HEK293 (cell line): ENCODE measurements around the gene ZNF280B.
"Not testable (repeated sequence)": the region's sequence is repeated elsewhere in the genome, so short reads cannot be mapped to it uniquely, and the experiment has no call there.

ENCODE experiments used
- CTCF ChIA-PET: fragments of 350-600 bp; formaldehyde crosslinking; extraction: SDS; loops from one replicate; lab custom pipeline; 2021; ENCODE audit warnings: antibody characterized with exemption; lab: Yijun Ruan, JAX
- POLR2A ChIA-PET: fragments of 300-600 bp; formaldehyde crosslinking; extraction: SDS; loops from one replicate; lab custom pipeline; 2020; ENCODE audit warnings: antibody characterized with exemption, inconsistent platforms; lab: Yijun Ruan, JAX
- H3K27ac ChIP-seq: fragments of 200-500 bp; sonication (Bioruptor generic); 2 replicates; pipeline ENCODE4 v1.5.1; 2014; ENCODE audit warnings: low read depth, low read length, control low read depth, inconsistent platforms; ENCODE audit errors: extremely low read depth
- H3K36me3 ChIP-seq, 2 experiments: fragments of 200-500 bp in 1 of 2; sonication (Bioruptor generic) in 1 of 2; 1 replicate in 1 of 2; 2 replicates in 1 of 2; pipeline ENCODE4 v1.5.1; 2014 to 2017; ENCODE audit warnings: inconsistent platforms in 2 of 2, low read length in 2 of 2; ENCODE audit not compliant: control insufficient read depth in 2 of 2, insufficient read depth in 1 of 2
- H3K4me1 ChIP-seq: fragments of 200-500 bp; sonication (Bioruptor generic); 2 replicates; pipeline ENCODE4 v1.5.1; 2014; ENCODE audit warnings: mild to moderate bottlenecking, low read length, inconsistent platforms; ENCODE audit not compliant: control insufficient read depth, insufficient read depth
- H3K4me3 ChIP-seq: 2 replicates; pipeline ENCODE4 v1.5.1; 2011; ENCODE audit warnings: low read depth, mild to moderate bottlenecking, control low read depth, low read length, moderate library complexity
- H3K9me3 ChIP-seq: fragments of 200-500 bp; sonication (Bioruptor generic); 2 replicates; pipeline ENCODE4 v1.5.1; 2014; ENCODE audit warnings: low read depth, low read length, inconsistent platforms; ENCODE audit not compliant: control insufficient read depth, insufficient read depth
- ZBTB17 ChIP-seq: fragments of 450-650 bp; formaldehyde crosslinking; IDR thresholded peaks from 2 replicates; pipeline ENCODE4 v1.5.1; 2016; ENCODE audit warnings: missing biosample characterization, missing genetic modification characterization
- ZFP37 ChIP-seq: fragments of 450-650 bp; formaldehyde crosslinking; IDR thresholded peaks from 2 replicates; pipeline ENCODE4 v1.5.1; 2016; ENCODE audit warnings: missing biosample characterization, missing genetic modification characterization
- ZIC2 ChIP-seq: fragments of 450-650 bp; formaldehyde crosslinking; IDR thresholded peaks from 2 replicates; pipeline ENCODE4 v1.5.1; 2016; ENCODE audit warnings: missing biosample characterization, missing genetic modification characterization
- ZNF19 ChIP-seq: fragments of 450-650 bp; formaldehyde crosslinking; IDR thresholded peaks from 2 replicates; pipeline ENCODE4; 2016; ENCODE audit warnings: missing biosample characterization, missing genetic modification characterization, low read depth
- ZNF341 ChIP-seq: fragments of 450-650 bp; formaldehyde crosslinking; IDR thresholded peaks from 2 replicates; pipeline ENCODE4; 2016; ENCODE audit warnings: low read depth, missing biosample characterization, missing genetic modification characterization
- ZNF629 ChIP-seq: fragments of 450-650 bp; formaldehyde crosslinking; IDR thresholded peaks from 2 replicates; pipeline ENCODE4 v1.5.1; 2017; ENCODE audit warnings: missing biosample characterization, missing genetic modification characterization
- TF ChIP-seq, protein P1 (sequence below): fragments of 450-650 bp; formaldehyde crosslinking; IDR thresholded peaks from 2 replicates; pipeline ENCODE4 v1.5.1; 2016; ENCODE audit warnings: missing biosample characterization, missing genetic modification characterization
- TF ChIP-seq, protein P2 (sequence below): fragments of 450-650 bp; formaldehyde crosslinking; IDR thresholded peaks from 2 replicates; pipeline ENCODE4 v1.5.1; 2017; ENCODE audit warnings: missing biosample characterization, missing genetic modification characterization

The ZNF280B gene

DNA sequence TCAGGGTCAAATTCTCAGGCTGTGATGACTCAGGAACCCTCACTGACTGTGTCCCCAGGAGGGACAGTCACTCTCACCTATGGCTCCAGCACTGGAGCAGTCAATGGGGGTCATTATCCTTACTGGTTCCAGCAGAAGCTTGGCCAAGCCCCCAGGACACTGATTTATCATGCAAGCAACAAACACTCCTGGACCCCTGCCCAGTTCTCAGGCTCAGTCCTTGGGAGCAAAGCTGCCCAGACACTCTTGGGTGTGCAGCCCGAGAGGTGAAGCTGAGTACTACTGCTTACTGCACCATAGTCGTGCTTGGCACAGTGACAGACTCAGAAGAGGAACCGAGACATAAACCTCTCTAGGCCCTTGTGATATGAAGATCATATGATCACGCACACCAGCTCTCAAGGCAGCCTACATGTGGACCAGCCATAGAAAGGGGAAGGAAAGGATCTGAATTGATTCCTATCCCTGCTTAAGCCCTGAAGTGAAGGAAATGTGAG is 58.2 kb downstream of the ZNF280B start:
- H3K36me3 ChIP-seq: no peaks in the 10 kb centered on the region
- H3K4me1 ChIP-seq: no peaks in the 10 kb centered on the region
- no peak overlapping the region for H3K4me3 ChIP-seq
- H3K27ac ChIP-seq: no peak overlapping the region
- TF ChIP-seq ZNF19 (no peak), ZIC2 (tag by site-specific recombination) (peak; percentile 45; the same call in 1 of the 2 replicates), ZBTB17 (tag by site-specific recombination) (0 out of 2 replicates have a peak, but pooled peaks have one; percentile 25)
- ChIA-PET CTCF (interaction anchor here (0.6 to 8.3 kb wide), 9 partner anchors 13 to 367 kb away, joined by 3 to 64 read pairs (median 3); no protein-coding TSS in a partner anchor), POLR2A (no interaction called here)
- H3K9me3 ChIP-seq: no peaks in the 10 kb centered on the region

DNA sequence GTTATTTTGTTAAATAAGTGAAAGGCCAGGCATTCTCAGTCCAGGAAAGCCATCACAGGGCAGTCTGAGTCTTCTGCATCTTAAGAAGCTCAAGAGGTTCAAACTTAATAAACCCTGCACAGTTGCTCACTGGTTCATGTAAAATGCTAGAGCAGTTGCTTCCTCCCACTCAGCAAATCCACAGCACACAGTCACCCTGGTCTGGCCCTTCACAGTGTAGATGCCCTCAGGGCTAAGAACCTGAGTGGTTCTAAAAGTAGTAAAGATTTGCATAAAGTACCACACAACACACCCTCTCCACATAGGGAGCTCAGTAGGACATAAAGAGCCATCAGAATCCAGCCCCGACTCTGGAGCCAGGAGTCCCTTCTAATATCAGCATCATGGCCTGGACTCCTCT is 58.7 kb downstream of the ZNF280B start:
- TF ChIP-seq ZFP37 (tag by site-specific recombination): no peak
- no peaks in the 10 kb centered on the region for H3K36me3 ChIP-seq
- H3K27ac ChIP-seq: no peak overlapping the region
- H3K4me1 ChIP-seq: no peaks in the 10 kb centered on the region
- ChIA-PET CTCF (interaction anchor here (0.6 to 8.3 kb wide), 5 partner anchors 14 to 248 kb away, joined by 3 to 64 read pairs (median 4); no protein-coding TSS in a partner anchor), POLR2A (no interaction called here)
- no peak overlapping the region for H3K4me3 ChIP-seq
- H3K9me3 ChIP-seq: no peaks in the 10 kb centered on the region

DNA sequence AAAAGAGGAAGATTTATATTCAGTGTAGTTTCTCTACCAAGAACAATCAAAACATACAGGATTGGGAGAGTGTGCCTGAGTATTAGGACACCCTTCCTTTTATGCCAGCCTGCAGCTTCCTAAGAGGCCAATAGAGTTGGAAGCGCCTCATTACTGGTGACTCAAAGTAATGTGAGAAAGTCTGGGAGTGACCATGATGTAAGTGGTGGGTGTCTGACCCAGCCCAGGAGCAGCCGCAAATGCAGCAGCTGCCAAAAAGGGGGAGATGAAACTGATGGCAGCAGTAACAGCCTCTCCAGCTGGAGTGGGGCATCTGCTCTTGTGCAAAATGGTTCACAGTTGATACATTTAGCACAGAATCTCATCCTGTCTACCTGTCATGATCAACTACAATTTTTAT is 62.0 kb downstream of the ZNF280B start:
- no peak overlapping the region for H3K4me3 ChIP-seq
- no peaks in the 10 kb centered on the region for H3K4me1 ChIP-seq
- TF ChIP-seq, protein P1, sequence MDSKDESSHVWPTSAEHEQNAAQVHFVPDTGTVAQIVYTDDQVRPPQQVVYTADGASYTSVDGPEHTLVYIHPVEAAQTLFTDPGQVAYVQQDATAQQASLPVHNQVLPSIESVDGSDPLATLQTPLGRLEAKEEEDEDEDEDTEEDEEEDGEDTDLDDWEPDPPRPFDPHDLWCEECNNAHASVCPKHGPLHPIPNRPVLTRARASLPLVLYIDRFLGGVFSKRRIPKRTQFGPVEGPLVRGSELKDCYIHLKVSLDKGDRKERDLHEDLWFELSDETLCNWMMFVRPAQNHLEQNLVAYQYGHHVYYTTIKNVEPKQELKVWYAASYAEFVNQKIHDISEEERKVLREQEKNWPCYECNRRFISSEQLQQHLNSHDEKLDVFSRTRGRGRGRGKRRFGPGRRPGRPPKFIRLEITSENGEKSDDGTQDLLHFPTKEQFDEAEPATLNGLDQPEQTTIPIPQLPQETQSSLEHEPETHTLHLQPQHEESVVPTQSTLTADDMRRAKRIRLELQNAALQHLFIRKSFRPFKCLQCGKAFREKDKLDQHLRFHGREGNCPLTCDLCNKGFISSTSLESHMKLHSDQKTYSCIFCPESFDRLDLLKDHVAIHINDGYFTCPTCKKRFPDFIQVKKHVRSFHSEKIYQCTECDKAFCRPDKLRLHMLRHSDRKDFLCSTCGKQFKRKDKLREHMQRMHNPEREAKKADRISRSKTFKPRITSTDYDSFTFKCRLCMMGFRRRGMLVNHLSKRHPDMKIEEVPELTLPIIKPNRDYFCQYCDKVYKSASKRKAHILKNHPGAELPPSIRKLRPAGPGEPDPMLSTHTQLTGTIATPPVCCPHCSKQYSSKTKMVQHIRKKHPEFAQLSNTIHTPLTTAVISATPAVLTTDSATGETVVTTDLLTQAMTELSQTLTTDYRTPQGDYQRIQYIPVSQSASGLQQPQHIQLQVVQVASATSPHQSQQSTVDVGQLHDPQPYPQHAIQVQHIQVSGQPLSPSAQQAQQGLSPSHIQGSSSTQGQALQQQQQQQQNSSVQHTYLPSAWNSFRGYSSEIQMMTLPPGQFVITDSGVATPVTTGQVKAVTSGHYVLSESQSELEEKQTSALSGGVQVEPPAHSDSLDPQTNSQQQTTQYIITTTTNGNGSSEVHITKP (tag by site-specific recombination): peak; percentile 56
- TF ChIP-seq, protein P2, sequence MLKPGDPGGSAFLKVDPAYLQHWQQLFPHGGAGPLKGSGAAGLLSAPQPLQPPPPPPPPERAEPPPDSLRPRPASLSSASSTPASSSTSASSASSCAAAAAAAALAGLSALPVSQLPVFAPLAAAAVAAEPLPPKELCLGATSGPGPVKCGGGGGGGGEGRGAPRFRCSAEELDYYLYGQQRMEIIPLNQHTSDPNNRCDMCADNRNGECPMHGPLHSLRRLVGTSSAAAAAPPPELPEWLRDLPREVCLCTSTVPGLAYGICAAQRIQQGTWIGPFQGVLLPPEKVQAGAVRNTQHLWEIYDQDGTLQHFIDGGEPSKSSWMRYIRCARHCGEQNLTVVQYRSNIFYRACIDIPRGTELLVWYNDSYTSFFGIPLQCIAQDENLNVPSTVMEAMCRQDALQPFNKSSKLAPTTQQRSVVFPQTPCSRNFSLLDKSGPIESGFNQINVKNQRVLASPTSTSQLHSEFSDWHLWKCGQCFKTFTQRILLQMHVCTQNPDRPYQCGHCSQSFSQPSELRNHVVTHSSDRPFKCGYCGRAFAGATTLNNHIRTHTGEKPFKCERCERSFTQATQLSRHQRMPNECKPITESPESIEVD (tag by site-specific recombination): no peak
- no peak for TF ChIP-seq ZNF629 (tag by site-specific recombination)
- TF ChIP-seq ZNF341: peak; percentile 69
- POLR2A ChIA-PET: no interaction called here
- H3K36me3 ChIP-seq: no peaks in the 10 kb centered on the region
- H3K9me3 ChIP-seq: no peaks in the 10 kb centered on the region
- H3K27ac ChIP-seq: no peak overlapping the region
- CTCF ChIA-PET: interaction anchor here (0.6 to 8.3 kb wide), 5 partner anchors 15 to 212 kb away, joined by 3 to 64 read pairs (median 8); no protein-coding TSS in a partner anchor

DNA sequence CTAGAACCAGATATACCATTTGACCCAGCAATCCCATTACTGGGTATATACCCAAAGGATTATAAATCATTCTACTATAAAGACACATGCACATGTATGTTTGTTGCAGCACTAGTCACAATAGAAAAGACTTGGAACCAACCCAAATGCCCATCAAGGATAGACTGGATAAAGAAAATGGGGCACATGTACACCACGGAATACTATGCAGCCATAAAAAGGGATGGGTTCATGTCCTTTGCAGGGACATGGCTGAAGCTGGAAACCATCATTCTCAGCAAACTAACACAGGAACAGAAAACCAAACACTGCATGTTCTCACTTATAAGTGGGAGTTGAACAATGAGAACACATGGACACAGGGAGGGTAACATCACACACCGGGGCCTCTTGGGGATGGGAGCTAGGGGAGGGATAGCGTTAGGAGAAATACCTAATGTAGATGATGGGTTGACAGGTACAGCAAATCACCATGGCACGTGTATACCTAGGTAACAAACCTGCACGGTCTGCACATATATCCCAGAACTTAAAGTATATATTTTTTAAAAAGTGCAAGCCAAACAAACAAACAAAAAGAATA is 64.4 kb downstream of the ZNF280B start:
- POLR2A ChIA-PET, H3K9me3 ChIP-seq, H3K4me1 ChIP-seq, H3K36me3 ChIP-seq, H3K27ac ChIP-seq, H3K4me3 ChIP-seq: not testable (repeated sequence)
- CTCF ChIA-PET: interaction anchor here (0.8 to 8.3 kb wide), 4 partner anchors 14 to 249 kb away, joined by 4 to 64 read pairs (median 5); no protein-coding TSS in a partner anchor
